ENCODE results near the gene IMMP2L. TPM values are rescaled to one million over a fixed set of nuclear protein-coding genes. Genes with fewer than 3 reads are reported as not detected.

Gene IMMP2L
- total RNA-seq, 2 donors from 2014 or later = 10.5 to 17.4 TPM

GRCh38 chr7:110973196-110973990, 588.9 kb downstream of the IMMP2L start:
- Histone ChIP-seq H3K4me1 (no peaks in the 10 kb centered on the region), H3K27me3 (no peaks in the 10 kb centered on the region), H3K27ac (no peak overlapping the region), H3K36me3 (replicated peaks in 1 of 2; ENCODE audit: insufficient read depth in 1 of 2, low read depth in 2 of 2) (no peaks in the 10 kb centered on the region), H3K4me3 (no peak overlapping the region), H3K9me3 (no peaks in the 10 kb centered on the region)
- ATAC-seq (no peak), DNase-seq (no peak)
- TF ChIP-seq POLR2A (IDR thresholded peaks at IDR 0.05) (no peak), CTCF (IDR thresholded peaks at IDR 0.05) (no peak)
- intact Hi-C loops (cut with DNase I) = no loop called here
- 84 to 85% methylated on average over 6 of the region's 6 CpGs for WGBS, 2 donors

GRCh38 chr7:110964775-110965174, 597.5 kb downstream of the IMMP2L start:
- no peaks in the 10 kb centered on the region for H3K36me3 ChIP-seq (replicated peaks in 1 of 2; ENCODE audit: insufficient read depth in 1 of 2, low read depth in 2 of 2)

GRCh38 chr7:110962826-110963225, 599.5 kb downstream of the IMMP2L start:
- intact Hi-C loops (cut with DNase I) = no loop called here
- Histone ChIP-seq H3K4me1 (no peaks in the 10 kb centered on the region), H3K9me3 (no peaks in the 10 kb centered on the region), H3K27ac (no peak overlapping the region), H3K36me3 (replicated peaks in 1 of 2; ENCODE audit: insufficient read depth in 1 of 2, low read depth in 2 of 2) (no peaks in the 10 kb centered on the region), H3K27me3 (no peaks in the 10 kb centered on the region), H3K4me3 (no peak overlapping the region)
- WGBS, 2 donors = 44 to 48% methylated on average over 3 of the region's 3 CpGs
- ATAC-seq (no peak), DNase-seq (no peak)
- no peak for TF ChIP-seq POLR2A (IDR thresholded peaks at IDR 0.05)
- TF ChIP-seq CTCF (IDR thresholded peaks at IDR 0.05) = no peak

More at GRCh38 chr7:110964775-110965174, 597.5 kb downstream of the IMMP2L start:
- H3K4me1 ChIP-seq = no peaks in the 10 kb centered on the region
- H3K27ac ChIP-seq = no peak overlapping the region
- H3K4me3 ChIP-seq = no peak overlapping the region
- TF ChIP-seq CTCF (IDR thresholded peaks at IDR 0.05) (no peak), POLR2A (IDR thresholded peaks at IDR 0.05) (no peak)
- H3K9me3 ChIP-seq = no peaks in the 10 kb centered on the region
- intact Hi-C loops (cut with DNase I) = no loop called here
- ATAC-seq = no peak
- no peaks in the 10 kb centered on the region for H3K27me3 ChIP-seq
- 51 to 70% methylated on average over 6 of the region's 6 CpGs for WGBS, 2 donors
- no peak for DNase-seq

GRCh38 chr7:110962374-110962773, 599.9 kb downstream of the IMMP2L start:
- Histone ChIP-seq H3K9me3 (no peaks in the 10 kb centered on the region), H3K4me3 (no peak overlapping the region), H3K27me3 (no peaks in the 10 kb centered on the region), H3K27ac (no peak overlapping the region), H3K4me1 (no peaks in the 10 kb centered on the region), H3K36me3 (replicated peaks in 1 of 2; ENCODE audit: insufficient read depth in 1 of 2, low read depth in 2 of 2) (no peaks in the 10 kb centered on the region)
- no peak for DNase-seq
- 69 to 81% methylated on average over 2 of the region's 2 CpGs for WGBS, 2 donors
- TF ChIP-seq CTCF (IDR thresholded peaks at IDR 0.05) (no peak), POLR2A (IDR thresholded peaks at IDR 0.05) (no peak)
- no peak for ATAC-seq
- intact Hi-C loops (cut with DNase I) = no loop called here

- intact Hi-C loops (cut with DNase I) = no loop called here
- no peak overlapping the region for H3K4me3 ChIP-seq
- no peaks in the 10 kb centered on the region for H3K36me3 ChIP-seq (replicated peaks in 1 of 2; ENCODE audit: insufficient read depth in 1 of 2, low read depth in 2 of 2)
- no peaks in the 10 kb centered on the region for H3K27me3 ChIP-seq
- TF ChIP-seq POLR2A (IDR thresholded peaks at IDR 0.05) (no peak), CTCF (IDR thresholded peaks at IDR 0.05) (no peak)
- no peak overlapping the region for H3K27ac ChIP-seq
- no peaks in the 10 kb centered on the region for H3K4me1 ChIP-seq
- H3K9me3 ChIP-seq = no peaks in the 10 kb centered on the region
- no peak for ATAC-seq
- DNase-seq = no peak
Measured at GRCh38 chr7:110960811-110961210, 601.5 kb downstream of the IMMP2L start.

All from body of pancreas (tissue), 4 donors.